Fibroblast of the aortic adventitia (primary cell): Measurements from ENCODE around the gene LGALS12. TPM values are rescaled to one million over a fixed set of nuclear protein-coding genes. Genes with fewer than 3 reads are reported as not detected.
A peak's percentile ranks its signal among the peaks of the same experiment; 100 is the strongest.

Source experiments
- DNase-seq: peaks from one replicate; pipeline ENCODE4 v3.0.0-alpha.2; 2010; ENCODE audit warnings: low read depth
- H3K4me3 ChIP-seq: 2 replicates; pipeline ENCODE4 v1.5.1; 2011; ENCODE audit warnings: low read depth, mild to moderate bottlenecking, control low read depth, low read length, moderate library complexity
- CTCF ChIP-seq: IDR thresholded peaks from 2 replicates; pipeline ENCODE4 v1.5.1; 2011; ENCODE audit warnings: mild to moderate bottlenecking, low read length, control low read depth, inconsistent platforms; ENCODE audit not compliant: insufficient read depth
- total RNA-seq: library from RNA; depleted of rRNA; stranded (reverse); fragments of >200 nt; gene quantifications from 2 replicates; pipeline ENCODE4 v1.2.3, GENCODE V29; 2012; ENCODE audit warnings: low replicate concordance

Gene LGALS12
- total RNA-seq, 1 donor, result not detected

GRCh38 chr11:63491240-63491587, 14.7 kb upstream of the LGALS12 start:
- DNase-seq, result no peak
- no peak for TF ChIP-seq CTCF
- peak overlapping the region; percentile 59 for H3K4me3 ChIP-seq

GRCh38 chr11:63491636-63492372, 14.1 kb upstream of the LGALS12 start:
- peak overlapping the region; percentile 46 for H3K4me3 ChIP-seq
- TF ChIP-seq CTCF, result no peak
- peak; percentile 90 for DNase-seq

GRCh38 chr11:63492441-63492840, 13.4 kb upstream of the LGALS12 start:
- no peak for TF ChIP-seq CTCF
- DNase-seq, result no peak

GRCh38 chr11:63493127-63493526, 12.8 kb upstream of the LGALS12 start:
- H3K4me3 ChIP-seq, result no peak overlapping the region
- no peak for TF ChIP-seq CTCF
- DNase-seq, result no peak

More at GRCh38 chr11:63492441-63492840, 13.4 kb upstream of the LGALS12 start:
- no peak overlapping the region for H3K4me3 ChIP-seq

- H3K4me3 ChIP-seq, result no peak overlapping the region
- no peak for DNase-seq
- TF ChIP-seq CTCF, result no peak
Observed at GRCh38 chr11:63494975-63495374, 10.9 kb upstream of the LGALS12 start.

- no peak for TF ChIP-seq CTCF
- no peak for DNase-seq
- H3K4me3 ChIP-seq, result no peak overlapping the region
Observed at GRCh38 chr11:63499874-63500273, 6.0 kb upstream of the LGALS12 start.

- no peak for DNase-seq
- H3K4me3 ChIP-seq, result no peak overlapping the region
- TF ChIP-seq CTCF, result no peak
Observed at GRCh38 chr11:63501236-63501635, 4.6 kb upstream of the LGALS12 start.
